Large intestine (tissue), 3 donors: Measurements from ENCODE around the gene RPS19. TPM values are rescaled to one million over a fixed set of nuclear protein-coding genes. Genes with fewer than 3 reads are reported as not detected.
"Not testable (repeated sequence)": the region's sequence is repeated elsewhere in the genome, so short reads cannot be mapped to it uniquely, and the experiment has no call there.

ENCODE experiments used
- DNase-seq, 2 donors: peaks; one replicate each; pipeline versions ENCODE4 v3.0.0 to v3.0.0-alpha.2; 2013
- H3K27ac ChIP-seq: one replicate; pipeline ENCODE4 v1.5.1; 2013; ENCODE audit warnings: low read length
- H3K27me3 ChIP-seq: 2 replicates; pipeline ENCODE4 v1.6.1; 2013; ENCODE audit warnings: low read length; ENCODE audit not compliant: control insufficient read depth, insufficient read depth
- H3K36me3 ChIP-seq: 2 replicates; pipeline ENCODE4 v1.6.1; 2013; ENCODE audit warnings: low read length; ENCODE audit not compliant: control insufficient read depth, insufficient read depth
- H3K4me1 ChIP-seq: one replicate; pipeline ENCODE4 v1.6.1; 2013; ENCODE audit warnings: low read length; ENCODE audit not compliant: control insufficient read depth, insufficient read depth
- H3K4me3 ChIP-seq: one replicate; pipeline ENCODE4 v1.5.1; 2013; ENCODE audit warnings: low read length
- H3K9me3 ChIP-seq: one replicate; pipeline ENCODE4 v1.6.1; 2013; ENCODE audit warnings: mild to moderate bottlenecking, low read depth, low read length, moderate library complexity; ENCODE audit not compliant: control insufficient read depth
- WGBS: methylation state at CpG from one replicate; pipeline ENCODE4 v1.1.5; 2013; ENCODE audit warnings: low lambda C conversion rate; ENCODE audit not compliant: insufficient coverage; 5-methylcytosine and 5-hydroxymethylcytosine counted together
- polyA plus RNA-seq: library from polyadenylated mRNA; unstranded; fragments of 120-200 nt; gene quantifications from one replicate; pipeline ENCODE4 v1.2.1, GENCODE V29; 2013

RPS19 gene
- polyA plus RNA-seq, 1 donor, result 2,618 TPM

GRCh38 chr19:41914424-41914834 lies 54.4 kb downstream of the RPS19 start:
- WGBS, result 10% methylated on average over 2 of the region's 5 CpGs
- peaks cover 95% of the 10 kb centered on the region for H3K27me3 ChIP-seq
- not testable (repeated sequence) for DNase-seq, H3K27ac ChIP-seq, H3K9me3 ChIP-seq, H3K4me1 ChIP-seq, H3K36me3 ChIP-seq, H3K4me3 ChIP-seq

GRCh38 chr19:41915021-41915775 lies 55.1 kb downstream of the RPS19 start:
- H3K27me3 ChIP-seq, result peaks cover 99% of the 10 kb centered on the region
- no peak overlapping the region for H3K4me3 ChIP-seq
- H3K36me3 ChIP-seq, result no peaks in the 10 kb centered on the region
- WGBS, result 14% methylated on average over 1 of the region's 38 CpGs
- H3K4me1 ChIP-seq, result peaks cover 6% of the 10 kb centered on the region
- H3K27ac ChIP-seq, result no peak overlapping the region
- peaks cover 10% of the 10 kb centered on the region for H3K9me3 ChIP-seq
- no peak for DNase-seq

GRCh38 chr19:41915776-41916414 lies 55.8 kb downstream of the RPS19 start:
- Histone ChIP-seq H3K27ac (no peak overlapping the region), H3K36me3 (no peaks in the 10 kb centered on the region), H3K4me3 (no peak overlapping the region), H3K4me1 (peaks cover 6% of the 10 kb centered on the region), H3K9me3 (peaks cover 10% of the 10 kb centered on the region), H3K27me3 (peaks cover 99% of the 10 kb centered on the region)
- WGBS, result no CpG with 5 or more reads among the region's 27 CpGs
- DNase-seq, result no peak

GRCh38 chr19:41917676-41918075 lies 57.6 kb downstream of the RPS19 start:
- no peak overlapping the region for H3K27ac ChIP-seq

GRCh38 chr19:41918095-41918494 lies 58.0 kb downstream of the RPS19 start:
- DNase-seq, result no peak
- peaks cover 6% of the 10 kb centered on the region for H3K4me1 ChIP-seq
- H3K27ac ChIP-seq, result no peak overlapping the region
- WGBS, result 100% methylated on average over 1 of the region's 6 CpGs
- H3K27me3 ChIP-seq, result peaks cover 99% of the 10 kb centered on the region
- H3K36me3 ChIP-seq, result no peaks in the 10 kb centered on the region
- H3K9me3 ChIP-seq, result peaks cover 10% of the 10 kb centered on the region
- H3K4me3 ChIP-seq, result no peak overlapping the region

More at GRCh38 chr19:41917676-41918075, 57.6 kb downstream of the RPS19 start:
- DNase-seq, result no peak
- peaks cover 6% of the 10 kb centered on the region for H3K4me1 ChIP-seq
- H3K9me3 ChIP-seq, result peaks cover 10% of the 10 kb centered on the region
- H3K4me3 ChIP-seq, result no peak overlapping the region
- no CpG with 5 or more reads among the region's 12 CpGs for WGBS
- H3K27me3 ChIP-seq, result peaks cover 99% of the 10 kb centered on the region
- no peaks in the 10 kb centered on the region for H3K36me3 ChIP-seq

GRCh38 chr19:41918653-41919244 lies 58.7 kb downstream of the RPS19 start:
- no peak for DNase-seq
- H3K4me3 ChIP-seq, result no peak overlapping the region
- no CpG with 5 or more reads among the region's 5 CpGs for WGBS

GRCh38 chr19:41919948-41920712 lies 60.1 kb downstream of the RPS19 start:
- WGBS, result 100% methylated on average over 1 of the region's 33 CpGs
- Histone ChIP-seq H3K9me3 (peaks cover 10% of the 10 kb centered on the region), H3K4me1 (peaks cover 5% of the 10 kb centered on the region), H3K36me3 (no peaks in the 10 kb centered on the region), H3K27ac (no peak overlapping the region), H3K27me3 (peaks cover 95% of the 10 kb centered on the region), H3K4me3 (no peak overlapping the region)
- no peak for DNase-seq

More at GRCh38 chr19:41918653-41919244, 58.7 kb downstream of the RPS19 start:
- Histone ChIP-seq H3K27ac (no peak overlapping the region), H3K4me1 (peaks cover 6% of the 10 kb centered on the region), H3K36me3 (no peaks in the 10 kb centered on the region), H3K9me3 (peaks cover 10% of the 10 kb centered on the region), H3K27me3 (peaks cover 96% of the 10 kb centered on the region)

- Histone ChIP-seq H3K4me1 (no peaks in the 10 kb centered on the region), H3K4me3 (no peak overlapping the region), H3K27me3 (peaks cover 95% of the 10 kb centered on the region), H3K9me3 (peaks cover 10% of the 10 kb centered on the region), H3K27ac (no peak overlapping the region), H3K36me3 (no peaks in the 10 kb centered on the region)
- DNase-seq, result no peak
- 3% methylated on average over 5 of the region's 26 CpGs for WGBS
Observed at GRCh38 chr19:41920882-41921576, 61.0 kb downstream of the RPS19 start.

- no peak for DNase-seq
- Histone ChIP-seq H3K9me3 (peaks cover 10% of the 10 kb centered on the region), H3K27ac (no peak overlapping the region), H3K4me1 (no peaks in the 10 kb centered on the region), H3K27me3 (peaks cover 95% of the 10 kb centered on the region), H3K36me3 (no peaks in the 10 kb centered on the region), H3K4me3 (no peak overlapping the region)
- 0% methylated on average over 1 of the region's 22 CpGs for WGBS
Observed at GRCh38 chr19:41921577-41922576, 61.8 kb downstream of the RPS19 start.
